ENCODE measurements around the gene SYT6.

DNA sequence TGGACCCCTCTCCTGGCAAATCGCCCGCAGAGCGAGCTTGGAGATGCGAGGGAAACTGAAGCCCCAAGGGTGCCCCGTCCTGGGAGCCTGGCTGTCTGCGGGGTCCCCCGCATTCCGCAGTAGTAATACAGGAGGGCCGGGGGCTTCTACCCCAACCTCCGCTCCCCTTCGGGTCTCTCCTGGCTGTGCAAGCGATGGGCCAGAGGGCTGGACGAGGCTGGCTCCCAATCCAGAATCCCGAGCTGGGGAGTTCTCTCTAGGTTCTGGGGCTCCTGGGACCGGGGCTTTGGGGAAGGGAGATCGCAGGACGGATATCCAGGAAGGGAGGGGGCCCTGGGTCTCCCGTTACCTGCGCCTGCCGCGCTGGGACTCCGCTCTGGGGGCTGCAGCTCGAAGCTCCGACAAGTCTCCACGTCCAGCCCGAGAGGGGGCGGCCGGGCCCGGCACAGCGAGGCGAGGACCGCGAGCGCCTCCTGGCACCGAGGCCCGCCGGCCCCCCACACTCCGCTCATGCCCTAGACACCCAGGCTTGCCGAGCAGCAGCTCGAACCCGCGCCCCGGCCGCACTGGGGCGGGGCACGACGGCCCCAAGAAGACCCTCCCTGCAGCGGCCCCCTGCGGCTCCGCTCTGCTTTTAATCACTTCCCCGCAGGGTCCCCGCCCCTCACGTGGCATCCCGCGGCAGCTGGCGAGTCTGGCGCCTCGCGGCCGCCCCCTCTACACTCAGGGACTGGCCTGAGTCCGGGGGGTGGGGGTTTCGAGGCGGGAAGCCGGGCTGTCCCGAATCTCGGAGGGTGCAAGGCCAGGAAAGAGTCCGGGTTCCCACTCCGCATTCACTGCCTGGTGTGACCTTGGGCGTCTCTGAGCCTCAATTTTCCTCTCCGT is at the start of gene SYT6:
- TF ChIP-seq, protein P1, sequence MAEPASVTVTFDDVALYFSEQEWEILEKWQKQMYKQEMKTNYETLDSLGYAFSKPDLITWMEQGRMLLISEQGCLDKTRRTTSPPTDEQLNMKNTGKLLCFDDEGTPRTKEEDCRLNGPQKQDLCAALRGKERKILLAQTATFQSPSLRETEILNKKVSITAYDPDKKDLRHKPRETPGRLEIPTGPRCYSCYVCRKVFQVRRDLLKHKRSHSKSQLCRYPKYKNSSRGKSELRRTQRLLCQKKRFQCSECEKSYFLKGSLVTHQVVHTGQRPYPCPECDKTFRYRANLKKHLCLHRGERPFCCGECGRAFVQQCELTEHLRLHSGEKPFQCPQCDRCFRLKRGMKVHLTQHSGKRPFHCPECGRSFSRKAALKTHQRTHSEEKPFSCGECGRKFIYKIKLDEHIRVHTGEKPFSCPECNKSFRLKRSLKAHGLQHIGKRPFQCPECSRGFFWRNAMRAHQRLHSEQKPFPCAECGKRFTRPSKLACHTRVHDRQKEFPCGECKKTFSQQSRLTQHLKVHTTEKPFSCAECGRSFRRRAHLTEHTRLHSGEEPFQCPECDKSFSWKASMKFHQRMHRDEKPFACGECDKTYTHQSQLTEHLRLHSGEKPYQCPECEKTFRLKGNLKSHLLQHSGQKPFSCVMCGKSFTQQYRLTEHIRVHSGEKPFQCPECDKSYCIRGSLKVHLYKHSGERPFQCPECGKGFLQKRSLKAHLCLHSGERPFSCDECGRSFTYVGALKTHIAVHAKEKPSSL (CRISPR knock-in tag; conservative IDR thresholded peaks at IDR 0.05), result no peak
- no peak for TF ChIP-seq ELF4 (CRISPR knock-in tag; IDR thresholded peaks at IDR 0.05; ENCODE audit: low read depth)
